Measurements from ENCODE around the gene ANKMY1.

The ANKMY1 gene

DNA sequence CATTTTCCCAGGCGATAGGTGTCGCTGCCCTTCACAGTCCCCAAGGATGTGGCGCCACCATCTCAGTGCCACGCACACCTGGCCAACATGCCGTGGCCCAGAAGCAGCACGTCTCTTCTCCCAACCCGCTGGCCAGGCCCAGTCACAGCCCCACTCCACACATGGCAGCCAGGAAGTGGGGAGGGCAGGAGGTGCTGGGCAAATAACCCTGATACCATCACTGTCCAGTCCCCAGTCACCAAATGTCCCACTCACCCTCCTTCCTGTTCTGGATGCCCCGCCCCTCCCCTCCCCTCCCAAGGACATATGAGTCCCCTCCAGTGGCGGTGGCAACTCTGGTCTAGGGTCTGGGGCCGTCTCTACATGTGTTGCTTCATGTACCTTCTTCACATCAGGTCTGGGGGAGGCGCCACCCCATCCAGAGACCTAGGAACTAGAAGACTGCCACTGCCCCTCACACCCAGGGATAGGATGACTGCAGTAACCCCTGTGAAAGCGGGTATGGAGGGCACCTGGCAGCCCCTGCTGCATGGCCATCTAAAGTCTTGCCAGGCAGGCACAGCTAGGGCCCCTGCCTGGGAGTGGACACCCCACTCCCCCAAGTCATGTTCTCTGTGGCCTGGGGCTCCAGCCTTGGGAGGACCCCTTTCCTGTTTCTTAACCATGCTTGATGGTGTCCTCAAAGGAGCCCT, 21.4 kb upstream of the ANKMY1 start:
- DNase-seq, result no peak

- DNase-seq, result no peak
These were observed 20.7 kb upstream of the ANKMY1 start for GRCh38 chr2:240578488-240578887.

DNA sequence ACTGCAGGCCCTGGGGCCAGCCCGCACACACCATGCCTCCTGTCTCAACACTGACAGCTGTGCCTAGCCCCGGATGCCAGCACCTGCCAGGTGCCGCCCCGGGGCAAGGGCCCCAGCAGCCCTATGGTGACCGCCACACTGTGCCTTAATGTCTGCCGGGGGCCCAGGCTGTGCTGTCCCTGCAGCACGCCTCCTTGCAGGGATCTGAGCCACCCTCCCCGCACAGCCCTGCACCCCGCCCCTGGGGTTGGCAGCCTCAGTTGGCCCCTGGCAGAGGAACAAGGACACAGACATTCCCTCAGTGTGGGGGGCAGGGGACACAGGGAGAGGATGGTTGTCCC, 20.3 kb upstream of the ANKMY1 start:
- no peak for DNase-seq

DNA sequence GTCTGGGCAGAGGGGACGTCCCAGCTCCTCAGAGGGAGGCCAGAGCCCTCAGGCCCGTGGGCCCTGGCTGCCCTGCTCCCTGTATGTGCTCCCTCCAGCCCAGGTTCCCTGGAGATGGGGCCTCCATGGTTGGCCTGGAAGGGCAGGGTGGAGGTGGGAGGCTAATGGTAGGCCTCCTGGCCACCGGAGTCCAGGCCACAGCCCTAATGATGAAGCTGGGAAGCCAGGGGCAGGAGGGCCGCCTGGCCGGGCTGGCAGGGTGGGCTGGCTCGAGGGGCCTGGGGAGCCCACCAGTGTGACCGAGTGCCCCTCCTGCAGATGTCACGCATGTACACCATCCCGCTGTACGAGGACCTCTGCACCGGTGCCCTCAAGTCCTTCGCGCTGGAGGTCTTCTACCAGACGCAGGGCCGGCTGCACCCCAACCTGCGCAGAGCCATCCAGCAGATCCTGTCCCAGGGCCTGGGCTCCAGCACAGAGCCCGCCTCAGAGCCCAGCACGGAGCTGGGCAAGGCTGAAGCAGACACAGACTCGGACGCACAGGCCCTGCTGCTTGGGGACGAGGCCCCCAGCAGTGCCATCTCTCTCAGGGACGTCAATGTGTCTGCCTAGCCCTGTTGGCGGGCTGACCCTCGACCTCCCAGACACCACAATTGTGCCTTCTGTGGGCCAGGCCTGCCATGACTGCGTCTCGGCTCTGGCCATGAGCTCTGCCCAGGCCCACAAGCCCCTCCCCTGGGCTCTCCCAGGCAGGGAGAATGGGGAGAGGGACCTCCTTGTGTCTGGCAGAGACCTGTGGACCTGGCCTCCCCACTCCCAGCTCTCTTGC, 19.7 kb upstream of the ANKMY1 start:
- no peak for DNase-seq

DNA sequence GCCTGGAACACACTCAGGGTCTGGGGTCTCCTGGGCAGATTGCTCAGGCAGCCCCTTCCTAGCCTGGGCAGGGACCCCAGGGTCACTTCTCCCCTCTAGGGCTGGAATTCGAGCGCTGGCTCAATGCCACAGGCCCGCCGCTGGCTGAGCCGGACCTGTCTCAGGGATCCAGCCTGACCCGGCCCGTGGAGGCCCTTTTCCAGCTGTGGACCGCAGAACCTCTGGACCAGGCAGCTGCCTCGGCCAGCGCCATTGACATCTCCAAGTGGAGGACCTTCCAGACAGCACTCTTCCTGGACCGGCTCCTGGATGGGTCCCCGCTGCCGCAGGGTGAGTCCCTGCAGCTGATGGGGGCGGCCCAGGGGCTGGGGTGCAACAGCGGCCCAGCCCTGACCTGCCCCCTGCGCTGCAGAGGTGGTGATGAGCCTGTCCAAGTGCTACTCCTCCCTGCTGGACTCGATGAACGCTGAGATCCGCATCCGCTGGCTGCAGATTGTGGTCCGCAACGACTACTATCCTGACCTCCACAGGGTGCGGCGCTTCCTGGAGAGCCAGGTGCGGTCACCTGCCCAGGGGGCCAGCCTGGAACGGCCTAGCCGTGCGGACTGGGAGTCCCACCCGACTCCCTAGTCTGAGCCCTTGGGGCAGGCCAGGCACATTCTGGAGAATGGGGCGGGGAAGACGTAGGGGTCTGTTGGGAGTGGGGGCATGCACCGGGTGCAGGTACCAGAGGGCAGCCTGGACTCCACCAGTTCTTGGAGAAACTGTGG, 18.8 kb upstream of the ANKMY1 start:
- DNase-seq, result no peak

GRCh38 chr2:240576036-240576435, 18.2 kb upstream of the ANKMY1 start:
- DNase-seq, result no peak

- no peak for DNase-seq
These were observed 17.5 kb upstream of the ANKMY1 start for GRCh38 chr2:240575101-240575965.

GRCh38 chr2:240574386-240575100, 16.8 kb upstream of the ANKMY1 start:
- DNase-seq, result no peak

- DNase-seq, result no peak
These were observed 16.0 kb upstream of the ANKMY1 start for GRCh38 chr2:240573516-240574385.

- no peak for DNase-seq
These were observed 15.3 kb upstream of the ANKMY1 start for GRCh38 chr2:240573071-240573515.

DNA sequence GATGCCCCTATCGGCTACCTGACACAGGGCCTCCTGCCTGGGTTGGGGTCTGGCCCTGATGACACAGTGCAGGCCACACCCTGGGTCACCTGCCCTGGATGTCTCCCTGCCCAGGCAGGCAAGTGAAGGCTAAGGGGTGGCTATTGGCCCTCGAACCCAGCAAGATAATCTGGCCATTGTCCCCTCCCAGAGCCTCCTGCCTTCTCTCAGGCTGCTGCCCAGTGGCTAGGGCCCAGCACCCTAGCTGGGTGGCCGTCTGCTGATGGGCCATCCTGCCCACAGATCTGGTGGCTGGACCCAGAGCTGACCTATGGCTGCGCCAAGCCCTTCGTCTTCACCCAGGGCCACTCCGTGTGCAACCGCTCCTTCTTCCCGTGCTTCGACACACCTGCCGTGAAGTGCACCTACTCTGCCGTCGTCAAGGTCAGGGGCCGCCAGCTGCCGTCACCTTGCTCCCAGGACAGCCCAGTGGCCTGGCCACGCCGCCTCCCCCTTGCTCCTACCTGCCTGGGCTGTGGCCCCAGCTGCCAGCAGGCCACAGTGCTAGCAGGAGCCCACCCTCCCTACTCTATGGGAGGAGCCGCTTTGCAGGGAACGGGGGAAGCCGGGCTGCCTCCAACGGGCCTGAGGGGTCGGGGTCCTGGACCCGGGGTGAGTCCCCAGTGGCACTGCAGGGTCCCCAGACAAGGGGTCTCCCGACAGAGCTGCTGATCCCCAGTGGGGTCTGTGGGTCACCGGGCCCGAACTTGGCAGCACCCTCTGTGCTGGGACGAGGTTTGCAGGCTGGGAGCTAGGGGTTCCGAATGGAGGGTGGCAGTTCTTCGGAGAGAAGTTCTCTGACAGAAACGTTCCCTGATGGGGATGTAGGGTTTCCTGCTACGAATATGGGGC, 14.6 kb upstream of the ANKMY1 start:
- DNase-seq, result no peak

DNA sequence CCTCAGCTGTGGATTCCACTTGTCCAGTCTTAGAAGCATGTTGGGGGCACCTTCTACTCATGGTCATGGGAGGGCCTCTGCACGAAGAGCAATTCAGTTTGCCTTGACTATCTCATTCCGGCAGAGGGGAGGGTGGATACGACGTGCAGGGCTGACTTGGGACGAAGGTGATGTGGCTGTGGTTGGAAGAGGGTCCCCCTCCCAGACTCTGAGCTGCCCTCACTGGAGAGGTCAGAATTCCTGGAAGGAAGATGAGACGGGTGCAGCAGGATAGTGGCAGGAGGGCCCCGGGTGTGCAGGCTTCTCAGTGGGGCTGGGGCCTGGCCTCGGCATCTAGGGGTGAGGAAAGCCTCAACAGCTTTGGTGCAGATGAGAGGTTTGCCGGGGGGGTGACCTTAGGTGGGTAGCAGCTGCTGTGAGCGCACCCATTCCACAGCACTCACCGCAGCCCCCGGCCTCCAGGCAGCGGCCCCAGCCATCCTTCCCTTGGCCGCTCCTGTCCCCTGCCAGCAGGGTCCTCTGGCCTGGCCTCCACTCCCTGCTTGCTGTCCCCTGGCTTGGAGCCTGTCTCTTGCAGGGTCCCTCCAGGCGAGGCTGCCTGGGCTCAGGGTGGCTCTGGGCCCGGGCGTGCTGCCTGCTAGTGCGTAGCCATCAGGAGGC, 13.7 kb upstream of the ANKMY1 start:
- DNase-seq, result no peak

- DNase-seq, result no peak
These were observed 12.9 kb upstream of the ANKMY1 start for GRCh38 chr2:240570531-240571313.

DNA sequence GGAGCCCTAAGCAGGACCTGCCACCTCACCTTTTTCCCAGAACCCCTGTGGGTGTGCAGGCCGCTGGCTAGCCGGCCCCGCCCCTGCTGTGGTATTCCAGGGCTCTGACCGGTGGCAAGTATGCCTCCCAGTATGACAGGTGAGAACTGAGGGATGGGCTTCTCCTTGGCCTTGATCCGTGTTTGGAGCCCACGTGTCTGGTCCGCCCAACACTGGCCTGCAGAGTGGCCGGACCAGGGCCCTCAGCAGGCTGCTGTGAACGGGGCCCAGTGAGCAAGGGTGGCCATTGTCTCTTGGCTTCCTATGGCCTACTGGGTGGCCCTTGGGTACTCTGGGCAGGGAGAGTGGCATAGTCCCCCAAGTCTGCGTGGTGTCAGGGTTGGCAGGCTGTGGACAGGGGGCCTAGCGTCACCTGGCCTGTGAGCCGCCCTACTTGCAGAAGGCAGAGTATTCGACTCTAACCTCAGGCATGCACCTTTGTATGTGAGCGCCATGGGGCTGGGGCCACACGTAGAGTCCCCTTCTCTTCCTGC, 12.3 kb upstream of the ANKMY1 start:
- no peak for DNase-seq

DNA sequence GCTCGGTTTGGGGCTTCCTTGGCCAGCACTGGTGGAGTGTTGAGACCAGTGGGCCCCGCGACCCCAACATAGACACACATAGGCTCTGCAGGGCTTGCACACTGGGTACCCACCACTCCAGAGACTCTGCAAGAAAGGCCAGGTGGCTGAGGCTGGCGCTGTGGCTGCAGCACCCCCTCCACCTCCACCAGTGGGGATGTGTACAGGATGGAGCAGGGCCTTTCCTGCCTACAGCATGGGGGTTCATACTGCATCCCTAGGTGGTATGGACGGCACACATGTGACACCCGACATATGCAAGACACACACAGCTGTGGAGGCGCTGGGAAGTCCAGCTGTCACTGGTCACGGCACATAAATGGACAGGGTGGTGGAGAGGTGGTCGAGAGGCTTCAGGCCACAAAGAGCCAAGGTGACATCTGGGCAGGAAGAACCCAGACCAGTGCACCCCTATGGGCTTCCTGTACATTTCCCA, 11.8 kb upstream of the ANKMY1 start:
- DNase-seq, result no peak

- DNase-seq, result peak; percentile 56 to 63
These were observed 11.1 kb upstream of the ANKMY1 start for GRCh38 chr2:240568678-240569522.

All from stimulated activated CD4-positive, alpha-beta T cell treated with anti-CD3 and anti-CD28 coated beads, Interleukin-4, amount 100 ng/mL, for 4 hours (primary cell).